B cell (primary cell): ENCODE results near the gene CITED2. TPM values are rescaled to one million over a fixed set of nuclear protein-coding genes. Genes with fewer than 3 reads are reported as not detected.

Experiments used
- ATAC-seq: fragments of 200-7000 bp; cut with Tn5 transposase; one replicate; pipeline ENCODE4 v1.10.0; 2021; ENCODE audit warnings: low read depth, mild to moderate bottlenecking, moderate number of reproducible peaks, moderate library complexity
- CTCF ChIA-PET: fragments of 350-600 bp; sonication (Branson Sonifier 250); formaldehyde crosslinking; loops from one replicate; lab custom pipeline; 2021; ENCODE audit warnings: antibody characterized with exemption, inconsistent platforms; lab: Charles Lee
- POLR2A ChIA-PET: fragments of 350-600 bp; sonication (Branson Sonifier 250); formaldehyde crosslinking; loops from one replicate; lab custom pipeline; 2021; ENCODE audit warnings: antibody characterized with exemption; lab: Charles Lee
- DNase-seq: peaks from one replicate; pipeline ENCODE4 v3.0.0; 2013
- H2AFZ ChIP-seq: 2 replicates; pipeline ENCODE4 v1.6.1; 2012; ENCODE audit warnings: mild to moderate bottlenecking, low read depth, low read length; ENCODE audit not compliant: insufficient read depth, poor library complexity, severe bottlenecking
- H3K27ac ChIP-seq, 2 donors: 1 replicate in 1 of 2; 2 replicates in 1 of 2; pipeline ENCODE4 v1.5.1; 2012 to 2013; ENCODE audit warnings: low read length in 2 of 2, mild to moderate bottlenecking in 2 of 2, moderate library complexity in 1 of 2
- H3K27me3 ChIP-seq, 4 experiments: fragments of 200-600 bp in 1 of 4; sonication (generic) in 1 of 4; replicated peaks in 1 of 4; 1 replicate in 2 of 4; 2 replicates in 2 of 4; pipeline versions ENCODE4 v1.6.1 to v1.7.0; 2013 to 2016; ENCODE audit warnings: low read length in 3 of 4, mild to moderate bottlenecking in 2 of 4, mixed read lengths in 1 of 4, moderate library complexity in 1 of 4; ENCODE audit not compliant: insufficient read depth in 4 of 4, control insufficient read depth in 3 of 4; ENCODE audit errors: control extremely low read depth in 1 of 4
- H3K36me3 ChIP-seq, 2 experiments: replicated peaks in 1 of 2; 1 replicate in 1 of 2; 2 replicates in 1 of 2; pipeline versions ENCODE4 v1.6.1 to v1.7.1; 2013; ENCODE audit warnings: low read length in 1 of 2; ENCODE audit not compliant: insufficient read depth in 2 of 2, control insufficient read depth in 1 of 2; ENCODE audit errors: control extremely low read depth in 1 of 2, extremely low read depth in 1 of 2
- H3K4me1 ChIP-seq, 2 donors: fragments of 200-600 bp in 1 of 2; sonication (generic) in 1 of 2; 1 replicate in 1 of 2; 2 replicates in 1 of 2; pipeline versions ENCODE4 v1.5.1 to v1.6.1; 2013 to 2017; ENCODE audit warnings: low read length in 2 of 2; ENCODE audit not compliant: control insufficient read depth in 2 of 2, insufficient read depth in 2 of 2
- H3K4me2 ChIP-seq: replicated peaks from 2 replicates; pipeline ENCODE3; 2012; ENCODE audit warnings: mild to moderate bottlenecking, low read depth, low read length; ENCODE audit not compliant: poor library complexity, severe bottlenecking
- H3K4me3 ChIP-seq, 5 experiments: fragments of 200-600 bp in 1 of 5; sonication (generic) in 1 of 5; 1 replicate in 3 of 5; 2 replicates in 2 of 5; pipeline versions ENCODE4 v1.5.1 to v1.7.0; 2011 to 2016; ENCODE audit warnings: low read length in 4 of 5, mild to moderate bottlenecking in 4 of 5, low read depth in 2 of 5, control low read depth in 1 of 5, moderate library complexity in 1 of 5; ENCODE audit not compliant: insufficient read depth in 1 of 5; ENCODE audit errors: control extremely low read depth in 1 of 5, extremely low read depth in 1 of 5
- H3K79me2 ChIP-seq: fragments of 200-600 bp; sonication (generic); one replicate; pipeline ENCODE4 v1.6.0; 2016; ENCODE audit warnings: low read length; ENCODE audit not compliant: control insufficient read depth, insufficient read depth
- H3K9ac ChIP-seq: fragments of 200-600 bp; sonication (generic); 2 replicates; pipeline ENCODE4 v1.6.1; 2017; ENCODE audit warnings: mild to moderate bottlenecking, low read length, moderate library complexity
- H3K9me3 ChIP-seq, 3 donors: one replicate each; pipeline versions ENCODE4 v1.6.1 to v1.7.1; 2013; ENCODE audit warnings: low read length in 2 of 3; ENCODE audit not compliant: control insufficient read depth in 2 of 3, insufficient read depth in 1 of 3; ENCODE audit errors: control extremely low read depth in 1 of 3
- H4K20me1 ChIP-seq: 2 replicates; pipeline ENCODE4 v1.6.0; 2012; ENCODE audit warnings: mild to moderate bottlenecking, low read length; ENCODE audit not compliant: insufficient read depth, control insufficient read depth, poor library complexity, severe bottlenecking
- H3K27ac Mint-ChIP-seq: one replicate; pipeline ENCODE4 v1.8.0; 2021; ENCODE audit warnings: mixed read lengths
- H3K27me3 Mint-ChIP-seq: one replicate; pipeline ENCODE4 v1.8.0; 2021; ENCODE audit warnings: mixed read lengths
- H3K4me1 Mint-ChIP-seq: one replicate; pipeline ENCODE4 v1.8.0; 2021; ENCODE audit warnings: mixed read lengths
- H3K4me3 Mint-ChIP-seq: one replicate; pipeline ENCODE4 v1.8.0; 2021; ENCODE audit warnings: mixed read lengths
- H3K9me3 Mint-ChIP-seq: one replicate; pipeline ENCODE4 v1.8.0; 2022; ENCODE audit warnings: mixed read lengths; ENCODE audit not compliant: insufficient read depth
- CTCF ChIP-seq: fragments of 200-600 bp; IDR thresholded peaks from one replicate; pipeline ENCODE4 v1.8.0; 2022; ENCODE audit warnings: antibody characterized with exemption, mild to moderate bottlenecking
- EZH2 ChIP-seq: IDR thresholded peaks from 2 replicates; pipeline ENCODE4 v1.6.1; 2012; ENCODE audit warnings: borderline replicate concordance, low read depth, mild to moderate bottlenecking, moderate library complexity, low read length; ENCODE audit not compliant: insufficient read depth, poor library complexity, severe bottlenecking
- WGBS: methylation state at CpG from one replicate; pipeline ENCODE4 v1.1.5; 2013; ENCODE audit warnings: missing lambda C conversion rate; ENCODE audit not compliant: insufficient coverage; 5-methylcytosine and 5-hydroxymethylcytosine counted together
- intact Hi-C: fragments of 100-400 bp; cut with micrococcal nuclease; formaldehyde crosslinking; loops from one replicate; pipeline ENCODE4 v1.10.0; 2022
- polyA plus RNA-seq: library from polyadenylated mRNA; depleted of rRNA; stranded (reverse); fragments of >200 nt; gene quantifications from 2 replicates; pipeline ENCODE4 v1.2.3, GENCODE V29; 2012
- total RNA-seq, 2 donors: library from RNA; stranded (reverse); fragments of 120-200 nt in 1 of 2; gene quantifications; 1 replicate in 1 of 2; 2 replicates in 1 of 2; pipeline versions ENCODE4 v1.2.3 to v1.2.4, GENCODE V29; 2013 to 2022

CITED2 gene
- total and polyA plus RNA-seq, 2 donors (not counting 1 experiment from before 2014, with no cell fraction given), result 56.2 to 67.9 TPM

- Histone ChIP-seq H3K27me3 (no peaks in the 10 kb centered on the region), H3K36me3 (no peaks in the 10 kb centered on the region), H3K4me1 (peaks cover 0 to 3% of the 10 kb centered on the region in 2 donors), H2AFZ (no peak overlapping the region), H3K9me3 (no peaks in the 10 kb centered on the region), H3K27ac (no peak overlapping the region), H4K20me1 (no peaks in the 10 kb centered on the region), H3K4me2 (no peak overlapping the region), H3K4me3 (no peak overlapping the region), H3K9ac (no peak overlapping the region), H3K79me2 (no peaks in the 10 kb centered on the region)
- TF ChIP-seq EZH2 (no peak), CTCF (no peak)
- Mint-ChIP-seq H3K4me3 (no peak overlapping the region), H3K4me1 (peaks cover 12% of the 10 kb centered on the region), H3K9me3 (peaks cover 4% of the 10 kb centered on the region), H3K27ac (no peak overlapping the region), H3K27me3 (no peaks in the 10 kb centered on the region)
- no peak for DNase-seq
- POLR2A ChIA-PET, result interaction anchor here (0.6 kb wide), 1 partner anchor 18 kb away, joined by 5 read pairs; no protein-coding TSS in a partner anchor
- ATAC-seq, result no peak
- CTCF ChIA-PET, result interaction anchor here (1.1 to 1.3 kb wide), 2 partner anchors 25 to 26 kb away, joined by 3 to 5 read pairs; no protein-coding TSS in a partner anchor
- intact Hi-C loops, result no loop called here
- WGBS, result 88% methylated on average over 8 of the region's 9 CpGs
Measured at GRCh38 chr6:139338795-139339194, 35.7 kb downstream of the CITED2 start.

GRCh38 chr6:139337830-139338229 is 36.6 kb downstream of the CITED2 start:
- Histone ChIP-seq H3K4me3 (no peak overlapping the region), H3K27ac (no peak overlapping the region), H3K36me3 (no peaks in the 10 kb centered on the region), H3K9me3 (no peaks in the 10 kb centered on the region), H3K4me1 (no peaks in the 10 kb centered on the region), H3K27me3 (no peaks in the 10 kb centered on the region), H4K20me1 (no peaks in the 10 kb centered on the region), H3K9ac (no peak overlapping the region), H3K79me2 (no peaks in the 10 kb centered on the region), H2AFZ (no peak overlapping the region), H3K4me2 (no peak overlapping the region)
- peaks cover 4% of the 10 kb centered on the region for H3K9me3 Mint-ChIP-seq
- WGBS, result 32% methylated on average over 4 of the region's 5 CpGs
- peaks cover 12% of the 10 kb centered on the region for H3K4me1 Mint-ChIP-seq
- ChIA-PET CTCF (interaction anchor here (1.1 to 2.2 kb wide), 2 partner anchors 27 to 119 kb away, joined by 3 to 8 read pairs; no protein-coding TSS in a partner anchor), POLR2A (no interaction called here)
- ATAC-seq (no peak), DNase-seq (no peak)
- no peaks in the 10 kb centered on the region for H3K27me3 Mint-ChIP-seq
- no peak for TF ChIP-seq CTCF
- no peak for TF ChIP-seq EZH2
- intact Hi-C loops, result no loop called here
- H3K27ac Mint-ChIP-seq, result no peak overlapping the region
- no peak overlapping the region for H3K4me3 Mint-ChIP-seq
